ENCODE measurements around the gene KCNT1. TPM values are rescaled to one million over a fixed set of nuclear protein-coding genes. Genes with fewer than 3 reads are reported as not detected.

The KCNT1 gene
- total RNA-seq, 1 experiment from 2014 or later = 0.68 TPM

DNA sequence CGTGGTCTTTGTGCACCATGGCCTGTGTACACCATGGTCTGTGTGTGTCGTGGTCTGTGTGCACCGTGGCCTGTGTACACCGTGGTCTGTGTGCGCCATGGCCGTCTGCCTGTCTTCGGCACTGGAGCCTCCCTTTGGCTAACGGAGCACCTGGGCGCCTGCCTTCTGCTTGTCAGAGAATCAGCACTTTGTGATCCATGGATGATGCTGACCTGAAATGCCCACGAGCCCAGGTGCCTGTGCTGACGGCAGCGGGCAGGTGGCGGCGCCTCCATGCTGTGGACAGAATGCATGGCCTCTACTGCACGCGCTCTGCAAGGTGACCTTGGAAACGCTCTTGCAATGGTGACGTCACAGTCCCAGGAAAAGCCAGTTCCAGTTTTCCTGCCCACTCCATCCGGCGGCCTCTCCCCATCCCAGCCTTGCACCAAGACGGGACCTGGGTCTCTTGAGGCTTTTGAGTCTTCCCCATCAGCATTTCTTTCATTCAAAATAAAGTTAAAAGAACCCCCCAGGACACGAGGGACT is 24.3 kb upstream of the KCNT1 start:
- H2BK5ac ChIP-seq (ENCODE audit: insufficient read length, low read length) = no peak overlapping the region
- H3K36me3 Mint-ChIP-seq (ENCODE audit: insufficient read depth in 1 of 3, low read depth in 3 of 3) = no peaks in the 10 kb centered on the region; a peak in 1 of 7 replicates
- no peak overlapping the region for H3K4ac ChIP-seq (ENCODE audit: low read depth, low read length)
- no peak overlapping the region for H2BK12ac ChIP-seq (ENCODE audit: insufficient read length, low read depth, low read length)
- no peak overlapping the region for H4K91ac ChIP-seq (ENCODE audit: insufficient read length, low read depth, low read length)
- H3K4me1 ChIP-seq (ENCODE audit: insufficient read depth, low read length) = no peaks in the 10 kb centered on the region
- H2BK15ac ChIP-seq (ENCODE audit: low read depth, low read length) = no peak overlapping the region
- H2AK5ac ChIP-seq (ENCODE audit: insufficient read length, low read length) = no peak overlapping the region
- H3K27me3 Mint-ChIP-seq (ENCODE audit: low read depth) = no peaks in the 10 kb centered on the region
- no peak overlapping the region for H3K27ac ChIP-seq (ENCODE audit: insufficient read length, low read depth, low read length)
- H4K8ac ChIP-seq (replicated peaks; ENCODE audit: insufficient read length, low read depth, low read length) = no peak overlapping the region
- H3K9me3 Mint-ChIP-seq = peaks cover 2 to 3% of the 10 kb centered on the region in 2 experiments; a peak in 3 of 5 replicates
- no peaks in the 10 kb centered on the region for H3K9me3 ChIP-seq (ENCODE audit: control insufficient read depth, low read depth, low read length)
- TF ChIP-seq, protein P1, sequence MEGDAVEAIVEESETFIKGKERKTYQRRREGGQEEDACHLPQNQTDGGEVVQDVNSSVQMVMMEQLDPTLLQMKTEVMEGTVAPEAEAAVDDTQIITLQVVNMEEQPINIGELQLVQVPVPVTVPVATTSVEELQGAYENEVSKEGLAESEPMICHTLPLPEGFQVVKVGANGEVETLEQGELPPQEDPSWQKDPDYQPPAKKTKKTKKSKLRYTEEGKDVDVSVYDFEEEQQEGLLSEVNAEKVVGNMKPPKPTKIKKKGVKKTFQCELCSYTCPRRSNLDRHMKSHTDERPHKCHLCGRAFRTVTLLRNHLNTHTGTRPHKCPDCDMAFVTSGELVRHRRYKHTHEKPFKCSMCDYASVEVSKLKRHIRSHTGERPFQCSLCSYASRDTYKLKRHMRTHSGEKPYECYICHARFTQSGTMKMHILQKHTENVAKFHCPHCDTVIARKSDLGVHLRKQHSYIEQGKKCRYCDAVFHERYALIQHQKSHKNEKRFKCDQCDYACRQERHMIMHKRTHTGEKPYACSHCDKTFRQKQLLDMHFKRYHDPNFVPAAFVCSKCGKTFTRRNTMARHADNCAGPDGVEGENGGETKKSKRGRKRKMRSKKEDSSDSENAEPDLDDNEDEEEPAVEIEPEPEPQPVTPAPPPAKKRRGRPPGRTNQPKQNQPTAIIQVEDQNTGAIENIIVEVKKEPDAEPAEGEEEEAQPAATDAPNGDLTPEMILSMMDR (conservative IDR thresholded peaks at IDR 0.05) = no peak
- H3K79me2 ChIP-seq (ENCODE audit: insufficient read depth, low read length) = no peaks in the 10 kb centered on the region
- H3T11ph ChIP-seq (ENCODE audit: low read length) = no peak overlapping the region
- no peak overlapping the region for H3K56ac ChIP-seq (ENCODE audit: insufficient read length, low read depth, low read length)
- H2AFZ ChIP-seq (ENCODE audit: low read length) = no peak overlapping the region
- no peaks in the 10 kb centered on the region for H4K20me1 ChIP-seq (ENCODE audit: control insufficient read depth, insufficient read depth, insufficient read length)
- no peak overlapping the region for H2BK20ac ChIP-seq (ENCODE audit: low read depth, low read length, poor library complexity, severe bottlenecking)
- no peak overlapping the region for H3K9ac ChIP-seq (ENCODE audit: extremely low read depth, insufficient read length, low read length)
- no peak overlapping the region for H3K4me3 Mint-ChIP-seq
- no peaks in the 10 kb centered on the region for H3K23me2 ChIP-seq (ENCODE audit: insufficient read length, low read depth, low read length, poor library complexity, severe bottlenecking)
- no peak overlapping the region for H3K18ac ChIP-seq (ENCODE audit: insufficient read length, low read depth, low read length)
- H3K27ac Mint-ChIP-seq = no peak overlapping the region; a peak in 1 of 7 replicates
- WGBS (ENCODE audit: extremely low coverage, insufficient read length, low lambda C conversion rate) = no CpG with 5 or more reads among the region's 22 CpGs
- no peak overlapping the region for H2BK120ac ChIP-seq (ENCODE audit: low read depth, low read length, poor library complexity, severe bottlenecking)
- H3K4me2 ChIP-seq (ENCODE audit: insufficient read depth, insufficient read length, low read length) = no peak overlapping the region
- no peak overlapping the region for H4K5ac ChIP-seq (ENCODE audit: insufficient read length, low read depth, low read length)
- no peaks in the 10 kb centered on the region for H3K79me1 ChIP-seq (ENCODE audit: insufficient read depth, low read depth, low read length, poor library complexity, severe bottlenecking)
- no peak overlapping the region for H3K23ac ChIP-seq (ENCODE audit: insufficient read length, low read depth, low read length)
- no peak for DNase-seq
- no peaks in the 10 kb centered on the region for H3K27me3 ChIP-seq (ENCODE audit: insufficient read depth, low read length)
- peaks cover 9 to 20% of the 10 kb centered on the region in 2 experiments for H3K4me1 Mint-ChIP-seq
- no peak overlapping the region; the same call in 1 of the 2 replicates for H3K14ac ChIP-seq (ENCODE audit: insufficient read depth, low read length)
